Posterior vena cava (tissue), 2 donors: ENCODE data around the gene NHS. TPM values are rescaled to one million over a fixed set of nuclear protein-coding genes. Genes with fewer than 3 reads are reported as not detected.

ENCODE experiments used
- DNase-seq: peaks from one replicate; pipeline ENCODE4 v3.0.0-alpha.2; 2020; ENCODE audit warnings: low spot score
- intact Hi-C, 2 donors: fragments of 100-400 bp; cut with DNase I; formaldehyde crosslinking; loops; one replicate each; pipeline versions ENCODE4 v1.14.1 to v1.14.2; 2022 to 2023
- total RNA-seq, 2 donors: library from RNA; stranded (reverse); fragmentation: NEBNext Ultra II Directional; extraction: Animal tissue kit (Norgen Biotek cat#: 25700); gene quantifications; one replicate each; pipeline ENCODE4 v1.2.1, GENCODE V29; 2021
- donor health status: DM: yes; HTN: yes; CAD: no.
- donor health status: DM: yes; HTN: yes; CAD: no.

The NHS gene
- total RNA-seq, 2 donors from 2014 or later = 11.1 to 12.2 TPM

GRCh38 chrX:17527135-17527701 is 152.2 kb downstream of the NHS start:
- intact Hi-C loops = no loop called here

GRCh38 chrX:17527922-17528321 is 152.9 kb downstream of the NHS start:
- intact Hi-C loops = no loop called here
- DNase-seq = no peak

More at GRCh38 chrX:17527135-17527701, 152.2 kb downstream of the NHS start:
- no peak for DNase-seq

- DNase-seq = no peak
- intact Hi-C loops = no loop called here
Measured at GRCh38 chrX:17529151-17529745, 154.2 kb downstream of the NHS start.

GRCh38 chrX:17531500-17531899 is 156.5 kb downstream of the NHS start:
- no peak for DNase-seq
- intact Hi-C loops = no loop called here

GRCh38 chrX:17535229-17535628 is 160.2 kb downstream of the NHS start:
- DNase-seq = no peak
- intact Hi-C loops = no loop called here

GRCh38 chrX:17537723-17538243 is 162.8 kb downstream of the NHS start:
- intact Hi-C loops = no loop called here
- no peak for DNase-seq

GRCh38 chrX:17542123-17542522 is 167.1 kb downstream of the NHS start:
- DNase-seq = no peak

GRCh38 chrX:17544821-17545220 is 169.8 kb downstream of the NHS start:
- intact Hi-C loops = loop anchor here in 1 of 2 donors (10.0 kb wide), 1 partner anchor 170 kb away; the partner anchor contains the start of gene NHS

More at GRCh38 chrX:17542123-17542522, 167.1 kb downstream of the NHS start:
- intact Hi-C loops = loop anchor here in 1 of 2 donors (10.0 kb wide), 1 partner anchor 167 kb away; the partner anchor contains the start of gene NHS

GRCh38 chrX:17546356-17546755 is 171.4 kb downstream of the NHS start:
- DNase-seq = no peak

More at GRCh38 chrX:17544821-17545220, 169.8 kb downstream of the NHS start:
- DNase-seq = no peak

GRCh38 chrX:17547658-17548057 is 172.7 kb downstream of the NHS start:
- no peak for DNase-seq
- intact Hi-C loops = loop anchor here in 1 of 2 donors (10.0 kb wide), 1 partner anchor 173 kb away; the partner anchor contains the start of gene NHS

More at GRCh38 chrX:17546356-17546755, 171.4 kb downstream of the NHS start:
- intact Hi-C loops = loop anchor here in 1 of 2 donors (10.0 kb wide), 1 partner anchor 172 kb away; the partner anchor contains the start of gene NHS

- DNase-seq = no peak
- intact Hi-C loops = loop anchor here in 1 of 2 donors (10.0 kb wide), 1 partner anchor 174 kb away; the partner anchor contains the start of gene NHS
Measured at GRCh38 chrX:17549107-17549651, 174.2 kb downstream of the NHS start.

GRCh38 chrX:17550011-17550410 is 175.0 kb downstream of the NHS start:
- intact Hi-C loops = no loop called here
- no peak for DNase-seq

- no peak for DNase-seq
- intact Hi-C loops = no loop called here
Measured at GRCh38 chrX:17552044-17552650, 177.1 kb downstream of the NHS start.

GRCh38 chrX:17553469-17553868 is 178.5 kb downstream of the NHS start:
- intact Hi-C loops = no loop called here

GRCh38 chrX:17553961-17554482 is 179.0 kb downstream of the NHS start:
- DNase-seq = no peak
- intact Hi-C loops = no loop called here

More at GRCh38 chrX:17553469-17553868, 178.5 kb downstream of the NHS start:
- DNase-seq = no peak

GRCh38 chrX:17554914-17555313 is 179.9 kb downstream of the NHS start:
- DNase-seq = no peak
- intact Hi-C loops = no loop called here

- intact Hi-C loops = no loop called here
Measured at GRCh38 chrX:17555846-17556245, 180.8 kb downstream of the NHS start.

GRCh38 chrX:17559728-17560379 is 184.9 kb downstream of the NHS start:
- DNase-seq = no peak
- intact Hi-C loops = no loop called here

More at GRCh38 chrX:17555846-17556245, 180.8 kb downstream of the NHS start:
- DNase-seq = no peak

GRCh38 chrX:17560385-17560784 is 185.4 kb downstream of the NHS start:
- no peak for DNase-seq
- intact Hi-C loops = no loop called here
